Dermis lymphatic vessel endothelial cell (primary cell): ENCODE measurements around the gene SNRPD2. TPM values are rescaled to one million over a fixed set of nuclear protein-coding genes. Genes with fewer than 3 reads are reported as not detected.

ENCODE experiments used
- total RNA-seq: library from RNA; depleted of rRNA; stranded (reverse); fragments of >200 nt; gene quantifications from 2 replicates; pipeline ENCODE4 v1.2.1, GENCODE V29; 2014

The SNRPD2 gene
- 272 and 414 TPM in 2 replicates for total RNA-seq

DNA sequence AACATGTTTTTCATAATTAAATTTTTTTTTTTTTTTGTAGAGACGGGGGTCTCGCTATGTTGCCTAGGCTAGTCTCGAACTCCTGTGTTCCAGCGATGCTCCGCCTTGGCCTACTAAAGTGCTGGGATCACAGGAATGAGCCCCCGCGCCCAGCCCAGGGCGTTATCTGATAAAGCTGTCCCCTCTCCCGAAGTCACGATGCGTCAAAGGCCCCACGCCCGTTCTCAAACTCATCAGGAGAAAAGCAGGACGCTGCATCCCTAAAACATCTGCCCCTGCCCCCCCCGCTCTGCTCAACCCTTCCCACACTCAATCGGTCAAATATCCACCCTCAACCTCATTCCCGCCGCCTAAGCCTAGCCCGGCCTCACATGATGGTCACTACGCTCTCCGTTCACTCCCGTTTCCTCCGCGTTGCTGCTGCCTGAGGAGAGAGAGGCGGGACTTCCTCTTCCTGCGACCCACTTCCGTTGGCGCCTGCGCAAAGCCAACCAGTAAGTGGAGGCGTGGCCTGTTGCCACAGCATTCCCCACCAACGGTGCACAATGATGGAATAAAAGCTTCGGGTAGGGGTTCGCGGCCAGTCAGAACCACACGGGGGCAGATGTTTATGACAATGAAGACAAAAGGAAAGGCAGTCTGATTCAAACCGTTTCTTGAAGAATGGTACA, at the start of gene SNRPD2:
Gene SNRPD2 (minus strand): TSS at position 438 of the 671 bp plus-strand sequence. CDS start 65 bp downstream, at position 373.

DNA sequence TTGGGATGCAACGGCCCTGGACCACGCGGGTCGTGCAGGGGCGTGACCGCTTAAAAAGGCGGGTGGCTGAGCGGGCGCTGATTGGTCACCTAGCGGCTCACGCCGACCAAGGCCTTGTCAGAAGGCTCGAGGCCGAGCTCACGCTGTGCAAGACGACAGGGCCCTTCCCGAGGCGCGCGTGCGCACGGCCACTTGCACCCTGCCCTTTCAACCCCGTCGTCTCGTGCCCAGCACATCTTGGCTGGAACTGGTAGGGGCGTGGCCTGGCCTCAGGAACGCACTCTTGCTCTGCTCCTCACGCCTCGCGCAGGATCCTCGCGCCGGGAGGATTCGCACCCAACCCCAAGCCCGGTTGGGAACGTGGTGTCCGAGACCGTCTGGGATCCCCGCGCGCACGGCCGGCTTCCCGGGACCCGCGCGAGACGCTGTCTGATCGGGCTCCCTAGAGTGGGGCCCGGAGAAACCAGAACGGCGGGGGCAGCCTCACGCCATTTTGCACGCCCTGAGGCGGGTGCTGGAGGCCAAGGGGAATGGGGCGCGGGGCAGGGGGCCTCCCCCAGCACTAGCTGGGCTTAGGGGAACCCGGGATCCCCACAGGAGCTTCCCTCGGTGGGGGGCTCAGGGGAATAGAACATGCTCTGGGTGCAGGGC, 41.5 kb upstream of the SNRPD2 start, which contains the start of gene MEIOSIN:
Gene MEIOSIN (plus strand): TSS at position 280 of the 651 bp plus-strand sequence. CDS start 1,938 bp downstream, outside the sequence.

DNA sequence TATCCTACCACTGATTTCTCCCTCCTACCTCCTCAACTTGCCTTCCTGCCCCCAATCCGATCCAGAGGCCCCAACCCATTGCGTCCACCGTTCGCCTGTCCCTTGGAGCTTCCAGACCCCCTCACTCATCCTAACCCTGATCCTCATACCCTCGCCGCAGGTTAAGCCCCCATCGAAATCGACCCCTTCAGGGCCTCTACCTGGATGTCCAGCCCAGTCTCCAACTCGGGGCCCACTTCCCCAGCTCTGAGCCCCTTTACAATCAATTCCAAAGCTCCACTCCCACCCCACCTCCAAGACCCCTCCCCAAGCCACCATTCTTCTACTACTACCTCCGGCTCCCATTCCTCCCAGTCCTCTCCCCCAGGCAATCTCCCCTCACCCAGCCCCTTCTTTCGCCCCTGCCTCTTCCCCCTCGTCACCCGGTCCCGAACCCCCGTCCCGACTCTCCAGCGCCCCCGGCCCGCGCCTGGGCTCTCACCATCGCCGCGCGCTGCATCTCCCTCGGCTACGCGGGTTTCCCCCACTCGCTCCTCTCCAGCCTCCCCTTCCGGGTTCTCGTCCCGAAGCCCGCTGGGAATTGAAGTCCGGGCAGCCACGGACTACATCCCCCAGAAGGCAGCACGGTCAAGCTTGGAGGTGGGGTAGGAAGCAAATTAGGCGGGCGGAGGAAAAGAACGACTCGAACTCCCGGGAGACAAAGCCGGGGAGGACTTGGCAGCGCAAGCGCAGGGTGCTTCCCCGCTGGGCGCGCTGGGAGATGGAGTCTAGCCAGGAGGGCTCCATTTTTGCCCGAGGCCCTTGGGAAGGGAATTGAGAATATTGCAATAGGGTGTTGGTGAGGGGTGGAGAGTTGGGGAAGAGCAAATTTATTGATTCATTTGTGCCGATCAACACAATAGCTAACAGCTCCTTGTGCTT, 38.9 kb upstream of the SNRPD2 start, which contains the start of gene FBXO46:
Gene FBXO46 (minus strand): TSS at position 529 of the 921 bp plus-strand sequence. CDS start 17,401 bp downstream, outside the sequence.

DNA sequence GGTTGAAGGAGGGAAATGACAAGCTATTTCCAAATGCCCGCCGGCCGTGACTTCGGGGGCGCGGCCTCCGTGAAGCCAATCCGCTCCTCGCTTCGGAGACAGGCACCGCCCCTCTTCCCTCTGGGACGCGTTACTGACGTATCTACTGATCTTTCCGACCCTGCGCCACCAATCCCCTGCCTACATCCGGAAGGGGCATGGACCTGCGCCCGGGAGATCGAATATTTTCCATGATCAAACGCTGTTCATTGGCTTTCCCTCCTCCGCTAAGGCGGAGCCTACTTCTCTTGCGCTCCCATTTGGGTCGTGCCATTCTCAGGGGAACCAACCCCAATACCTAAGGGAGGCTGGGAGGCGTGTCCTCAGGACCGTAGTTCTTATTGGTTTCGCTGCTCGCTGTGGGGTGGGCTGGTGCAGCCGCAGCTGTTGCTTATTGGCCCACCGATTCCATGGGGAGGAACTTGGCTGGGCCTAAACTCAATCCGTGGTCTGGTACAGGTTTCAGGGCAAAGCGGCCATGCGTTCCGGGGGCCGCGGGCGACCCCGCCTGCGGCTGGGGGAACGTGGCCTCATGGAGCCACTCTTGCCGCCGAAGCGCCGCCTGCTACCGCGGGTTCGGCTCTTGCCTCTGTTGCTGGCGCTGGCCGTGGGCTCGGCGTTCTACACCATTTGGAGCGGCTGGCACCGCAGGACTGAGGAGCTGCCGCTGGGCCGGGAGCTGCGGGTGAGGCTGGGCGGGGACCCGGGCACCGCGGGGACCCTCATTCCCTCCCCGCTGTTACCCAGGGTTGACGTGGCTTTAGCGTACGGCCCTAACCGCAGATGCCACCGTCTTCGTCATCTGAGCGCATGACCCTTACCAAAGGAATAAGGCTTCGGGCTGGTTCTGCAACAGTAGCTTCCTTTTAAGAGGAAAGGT, 693 bp upstream of the SNRPD2 start, which contains the start of gene QPCTL:
Gene QPCTL (plus strand): TSS at position 480 of the 919 bp plus-strand sequence. CDS start 38 bp downstream, at position 518.

DNA sequence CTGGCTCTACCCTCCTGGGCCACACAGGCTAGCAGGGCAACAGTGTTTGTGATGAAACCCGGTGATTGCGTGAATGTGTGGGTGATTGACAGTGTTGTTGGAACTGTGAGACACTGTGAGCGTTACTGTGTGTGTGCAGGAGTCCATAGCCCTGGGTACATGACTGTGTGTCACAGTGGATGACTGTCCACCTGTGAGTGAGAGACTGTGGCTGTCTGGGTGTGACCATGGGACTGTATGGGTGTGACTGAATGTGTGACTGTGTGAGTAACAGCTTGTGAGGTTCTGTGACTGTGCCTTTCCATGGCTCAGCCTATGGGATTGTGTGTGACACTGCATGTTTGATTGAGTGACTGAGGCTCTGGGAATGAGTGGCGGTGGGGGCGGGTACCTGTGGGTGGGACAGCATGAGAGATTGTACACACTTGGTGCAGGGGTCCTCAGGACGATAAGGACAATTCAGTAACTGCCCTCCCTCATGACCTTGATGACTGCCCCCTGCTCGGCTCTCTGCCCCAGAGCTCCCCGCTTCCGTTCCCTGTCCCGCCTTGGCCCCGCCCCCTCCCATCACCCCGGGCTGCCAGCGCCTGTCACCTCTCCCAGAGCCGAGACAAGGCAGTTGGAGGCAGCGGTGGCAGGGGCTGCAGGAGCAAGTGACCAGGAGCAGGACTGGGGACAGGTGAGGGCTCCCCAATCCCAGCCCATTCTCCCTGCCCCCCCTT, 24.0 kb downstream of the SNRPD2 start, which contains the start of gene GIPR:
Gene GIPR (plus strand): TSS at position 602 of the 722 bp plus-strand sequence. CDS start 1,300 bp downstream, outside the sequence.

DNA sequence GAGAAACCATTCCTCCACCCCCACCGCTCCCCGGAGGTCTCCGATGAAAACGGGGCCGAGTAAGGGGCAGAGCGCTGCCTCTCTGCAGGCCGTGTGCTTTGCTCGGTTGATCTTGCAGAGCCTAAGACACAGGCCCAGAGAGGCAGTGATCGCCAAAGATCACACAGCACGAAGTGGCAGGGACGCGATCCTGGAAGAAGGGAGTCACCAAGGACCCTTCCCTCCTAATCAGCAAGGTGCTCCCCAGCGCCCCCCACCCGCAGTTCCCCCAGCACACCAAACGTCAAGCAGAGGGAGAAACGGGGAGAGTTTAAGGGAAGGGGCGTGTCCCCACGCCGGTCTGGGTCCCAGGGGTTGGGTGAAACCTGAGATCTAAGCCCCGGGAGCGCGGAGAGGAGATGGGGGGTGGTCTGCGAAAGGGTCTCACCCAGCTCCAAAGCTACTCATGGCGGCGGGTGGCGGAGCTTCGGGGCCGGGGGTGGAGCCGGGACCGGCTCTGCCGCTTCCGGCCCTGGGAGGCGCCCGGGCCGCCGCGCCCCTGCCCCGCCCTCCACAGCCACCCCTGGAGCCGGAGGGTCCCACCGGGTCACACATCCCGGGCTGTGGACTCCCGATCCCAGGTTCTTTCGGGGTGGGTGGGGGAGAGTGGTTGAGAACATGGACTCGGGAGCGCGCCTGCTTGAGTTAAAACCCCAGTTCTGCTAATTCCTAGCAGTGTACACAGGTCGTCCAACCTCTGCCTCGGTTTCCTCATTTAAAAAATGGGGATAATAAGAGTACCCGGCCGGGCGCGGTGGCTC, 52.6 kb downstream of the SNRPD2 start, which contains the start of gene EML2:
Gene EML2 (minus strand): TSS at position 468 of the 800 bp plus-strand sequence. CDS start 21 bp downstream, at position 447.

Other genes with a start within 250 kb of the SNRPD2 start
- gene FOSB, start 224.0 kb downstream of the SNRPD2 start, total RNA-seq, result 16.9 and 90.1 TPM in 2 replicates
- gene RTN2, start 194.9 kb downstream of the SNRPD2 start, total RNA-seq, result 8.8 and 15.4 TPM in 2 replicates
- 0.52 and 0.54 TPM in 2 replicates for gene PPM1N, start 193.5 kb downstream of the SNRPD2 start, total RNA-seq
- 42.6 and 49.3 TPM in 2 replicates for gene VASP, start 184.5 kb downstream of the SNRPD2 start, total RNA-seq
- gene OPA3, start 107.2 kb downstream of the SNRPD2 start, total RNA-seq, result 4.9 and 5.2 TPM in 2 replicates
- gene GPR4, start 89.7 kb downstream of the SNRPD2 start, total RNA-seq, result 0.86 and 1.3 TPM in 2 replicates
- gene EML2, start 52.6 kb downstream of the SNRPD2 start, total RNA-seq, result 12.8 and 15.8 TPM in 2 replicates
- under 0.01 TPM in 2 replicates for gene GIPR, start 23.7 kb downstream of the SNRPD2 start, total RNA-seq
- gene QPCTL, start 713 bp upstream of the SNRPD2 start, total RNA-seq, result 5.2 and 8.1 TPM in 2 replicates
- 3.5 and 4.8 TPM in 2 replicates for gene FBXO46, start 38.9 kb upstream of the SNRPD2 start, total RNA-seq
- gene MEIOSIN, start 41.5 kb upstream of the SNRPD2 start, total RNA-seq, result not detected in 2 replicates
- 4.1 and 4.6 TPM in 2 replicates for gene SIX5, start 77.3 kb upstream of the SNRPD2 start, total RNA-seq
- gene DMPK, start 90.5 kb upstream of the SNRPD2 start, total RNA-seq, result 5.6 and 6.1 TPM in 2 replicates
- gene DMWD, start 100.9 kb upstream of the SNRPD2 start, total RNA-seq, result 19.3 and 21.1 TPM in 2 replicates
- under 0.01 and 0.11 TPM in 2 replicates for gene RSPH6A, start 123.4 kb upstream of the SNRPD2 start, total RNA-seq
- gene SYMPK, start 171.2 kb upstream of the SNRPD2 start, total RNA-seq, result 24.0 and 24.1 TPM in 2 replicates
- gene FOXA3, start 172.4 kb upstream of the SNRPD2 start, total RNA-seq, result 0.09 TPM in 1 of 2 replicates, not detected in the other
- gene IRF2BP1, start 194.2 kb upstream of the SNRPD2 start, total RNA-seq, result 16.6 and 18.0 TPM in 2 replicates
- gene MYPOP, start 210.7 kb upstream of the SNRPD2 start, total RNA-seq, result 0.76 and 0.86 TPM in 2 replicates
- gene NANOS2, start 222.8 kb upstream of the SNRPD2 start, total RNA-seq, result not detected in 2 replicates